ENCODE results near the gene SNX13. TPM values are rescaled to one million over a fixed set of nuclear protein-coding genes. Genes with fewer than 3 reads are reported as not detected.
"Not testable (repeated sequence)": the region's sequence is repeated elsewhere in the genome, so short reads cannot be mapped to it uniquely, and the experiment has no call there.

Gene SNX13
- total RNA-seq, 2 experiments from 2014 or later, result 24.7 to 26.3 TPM

DNA sequence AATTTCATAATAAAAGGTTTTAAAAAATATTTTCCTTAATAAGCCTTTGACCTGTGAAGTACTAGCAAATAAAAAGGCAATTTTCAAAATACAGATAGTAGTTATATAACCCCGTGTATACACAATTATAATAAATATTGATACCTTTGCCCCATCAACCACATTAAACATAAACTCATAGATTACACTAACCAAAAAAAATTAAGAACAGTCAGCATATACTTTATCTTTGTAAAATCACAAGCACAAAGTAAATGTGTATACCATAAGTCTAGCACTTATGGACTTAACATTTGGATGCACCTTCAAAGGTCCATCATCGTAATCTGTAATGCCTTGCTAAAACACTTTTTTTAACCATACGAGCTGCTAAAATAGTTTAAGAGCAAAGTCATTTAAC, 123.4 kb downstream of the SNX13 start:
- Mint-ChIP-seq H3K9me3 (peaks cover 6% of the 10 kb centered on the region), H3K27ac (no peak overlapping the region), H3K27me3 (no peaks in the 10 kb centered on the region), H3K4me3 (no peak overlapping the region), H3K36me3 (peaks cover 34% of the 10 kb centered on the region), H3K4me1 (no peaks in the 10 kb centered on the region)
- no peak for DNase-seq

DNA sequence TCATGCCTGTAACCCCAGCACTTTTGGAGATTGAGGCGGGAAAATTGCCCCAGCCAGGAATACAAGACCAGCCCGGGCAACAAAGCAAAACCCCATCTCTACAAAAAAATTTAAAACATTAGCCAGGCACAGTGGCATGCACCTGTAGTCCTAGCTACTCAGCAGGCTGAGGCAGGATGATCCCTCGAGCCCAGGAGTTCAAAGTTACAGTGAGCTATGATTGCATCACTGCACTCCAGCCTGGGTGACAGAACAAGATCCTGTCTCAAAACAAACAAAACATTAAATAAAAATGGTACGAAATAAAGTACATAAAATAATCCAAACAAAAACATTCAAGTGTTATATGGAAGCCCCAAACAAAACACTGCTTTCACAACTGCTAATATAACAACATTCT, 125.0 kb downstream of the SNX13 start:
- peaks cover 46% of the 10 kb centered on the region for H3K36me3 Mint-ChIP-seq

DNA sequence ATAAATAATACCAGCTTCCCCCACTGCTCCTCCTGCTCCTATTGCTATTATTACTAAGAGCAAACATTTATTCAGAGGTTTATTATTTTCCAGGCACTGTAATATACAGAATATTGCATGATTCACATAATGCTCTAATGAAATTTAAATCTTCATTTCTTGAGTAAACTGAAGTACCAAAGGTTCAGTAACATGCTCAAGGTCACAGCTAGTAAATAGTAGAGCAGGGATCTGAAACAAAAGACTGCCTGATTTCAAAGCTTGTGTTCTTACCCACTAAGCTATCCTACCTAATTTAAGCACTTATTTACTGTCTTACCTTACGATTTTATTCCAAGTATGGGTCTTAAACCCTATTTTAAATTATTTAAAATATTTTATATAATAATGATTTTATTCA, 126.2 kb downstream of the SNX13 start:
- no peak overlapping the region for H3K27ac Mint-ChIP-seq
- no peak overlapping the region for H3K4me3 Mint-ChIP-seq
- H3K9me3 Mint-ChIP-seq, result peaks cover 16% of the 10 kb centered on the region
- H3K27me3 Mint-ChIP-seq, result no peaks in the 10 kb centered on the region
- H3K36me3 Mint-ChIP-seq, result peaks cover 58% of the 10 kb centered on the region
- DNase-seq, result no peak
- peaks cover 4% of the 10 kb centered on the region for H3K4me1 Mint-ChIP-seq

More for the DNA sequence above, 125.0 kb downstream of the SNX13 start:
- Mint-ChIP-seq H3K27me3 (no peaks in the 10 kb centered on the region), H3K4me1 (peaks cover 1% of the 10 kb centered on the region), H3K4me3 (no peak overlapping the region), H3K27ac (no peak overlapping the region), H3K9me3 (peaks cover 16% of the 10 kb centered on the region)
- no peak for DNase-seq

DNA sequence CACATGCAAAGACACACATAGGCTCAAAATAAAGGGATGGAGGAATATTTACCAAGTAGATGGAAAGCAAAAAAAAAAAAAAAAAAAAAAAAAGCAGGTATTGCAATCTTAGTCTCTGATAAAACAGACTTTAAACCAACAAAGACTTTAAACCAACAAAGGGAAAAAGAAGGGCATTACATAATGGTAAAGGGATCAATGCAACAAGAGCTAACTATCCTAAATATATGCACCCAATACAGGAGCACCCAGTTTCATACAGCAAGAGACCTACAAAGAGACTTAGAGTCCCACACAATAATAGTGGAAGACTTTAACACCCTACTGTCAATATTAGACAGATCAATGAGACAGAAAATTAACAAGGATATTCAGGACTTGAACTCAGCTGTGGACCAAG, 131.1 kb downstream of the SNX13 start:
- not testable (repeated sequence) for H3K27ac Mint-ChIP-seq, H3K27me3 Mint-ChIP-seq, H3K4me3 Mint-ChIP-seq, H3K4me1 Mint-ChIP-seq, DNase-seq
- peaks cover 46% of the 10 kb centered on the region for H3K36me3 Mint-ChIP-seq
- H3K9me3 Mint-ChIP-seq, result peaks cover 16% of the 10 kb centered on the region

DNA sequence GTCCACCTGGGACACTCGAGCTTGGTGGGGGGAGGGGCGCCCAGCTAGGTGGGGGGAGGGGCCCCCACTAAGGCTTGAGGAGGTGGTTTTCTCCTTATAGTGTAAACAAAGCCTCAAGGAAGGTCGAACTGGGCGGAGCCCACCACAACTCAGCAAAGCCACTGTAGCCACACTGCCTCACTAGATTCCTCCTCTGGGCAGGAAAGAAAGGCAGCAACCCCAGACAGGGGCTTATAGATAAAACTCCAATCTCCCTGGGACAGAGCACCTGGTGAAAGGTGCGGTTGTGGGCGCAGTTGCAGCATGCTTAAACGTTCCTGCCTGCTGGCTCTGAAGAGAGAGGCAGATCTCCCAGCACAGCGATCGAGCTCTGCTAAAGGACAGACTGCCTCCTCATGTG, 133.1 kb downstream of the SNX13 start:
- no peak for DNase-seq
- no peaks in the 10 kb centered on the region for H3K27me3 Mint-ChIP-seq
- H3K4me3 Mint-ChIP-seq, result no peak overlapping the region
- no peak overlapping the region for H3K27ac Mint-ChIP-seq
- peaks cover 13% of the 10 kb centered on the region for H3K9me3 Mint-ChIP-seq
- H3K4me1 Mint-ChIP-seq, result peaks cover 8% of the 10 kb centered on the region
- H3K36me3 Mint-ChIP-seq, result peaks cover 38% of the 10 kb centered on the region

DNA sequence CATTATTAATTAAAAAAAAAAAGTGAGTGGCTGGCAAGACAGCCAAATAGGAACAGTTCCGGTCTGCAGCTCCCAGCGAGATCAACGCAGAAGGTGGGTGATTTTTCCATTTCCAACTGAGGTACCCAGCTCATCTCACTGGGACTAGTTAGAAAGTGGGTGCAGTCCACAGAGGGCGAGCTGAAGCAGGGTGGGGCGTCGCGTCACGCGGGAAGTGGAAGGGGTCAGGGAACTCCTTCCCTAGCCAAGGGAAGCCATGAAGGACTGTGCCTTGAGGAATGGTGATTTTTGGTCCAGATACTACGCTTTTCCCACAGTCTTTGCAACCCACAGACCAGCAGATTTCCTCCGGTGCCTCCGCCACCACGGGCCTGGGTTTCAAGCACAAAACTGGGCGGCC, 133.7 kb downstream of the SNX13 start:
- Mint-ChIP-seq H3K9me3 (peaks cover 8% of the 10 kb centered on the region), H3K4me1 (peaks cover 8% of the 10 kb centered on the region), H3K4me3 (no peak overlapping the region), H3K27me3 (no peaks in the 10 kb centered on the region), H3K36me3 (peaks cover 32% of the 10 kb centered on the region), H3K27ac (no peak overlapping the region)
- no peak for DNase-seq

DNA sequence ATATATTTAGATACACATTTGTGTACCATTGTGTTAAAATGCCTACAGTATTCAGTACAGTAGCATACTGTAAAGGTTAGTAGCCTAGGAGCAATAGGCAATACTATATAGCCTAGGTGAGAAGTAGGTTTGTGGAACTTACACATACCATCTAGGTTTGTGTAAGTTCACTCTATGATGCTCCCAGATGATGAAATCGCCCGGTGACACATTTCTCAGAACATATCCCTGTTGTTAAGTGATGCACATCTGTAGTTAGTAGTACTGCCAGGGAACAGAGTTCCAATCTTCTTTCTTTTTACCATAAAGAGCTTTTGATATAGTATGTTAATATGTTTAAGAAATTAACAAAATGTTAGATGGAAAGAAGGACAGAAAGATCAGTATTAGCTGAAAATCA, 138.2 kb downstream of the SNX13 start:
- H3K27me3 Mint-ChIP-seq, result no peaks in the 10 kb centered on the region
- no peak overlapping the region for H3K4me3 Mint-ChIP-seq
- DNase-seq, result no peak
- H3K9me3 Mint-ChIP-seq, result no peaks in the 10 kb centered on the region
- H3K4me1 Mint-ChIP-seq, result no peaks in the 10 kb centered on the region
- no peak overlapping the region for H3K27ac Mint-ChIP-seq
- H3K36me3 Mint-ChIP-seq, result peaks cover 18% of the 10 kb centered on the region

DNA sequence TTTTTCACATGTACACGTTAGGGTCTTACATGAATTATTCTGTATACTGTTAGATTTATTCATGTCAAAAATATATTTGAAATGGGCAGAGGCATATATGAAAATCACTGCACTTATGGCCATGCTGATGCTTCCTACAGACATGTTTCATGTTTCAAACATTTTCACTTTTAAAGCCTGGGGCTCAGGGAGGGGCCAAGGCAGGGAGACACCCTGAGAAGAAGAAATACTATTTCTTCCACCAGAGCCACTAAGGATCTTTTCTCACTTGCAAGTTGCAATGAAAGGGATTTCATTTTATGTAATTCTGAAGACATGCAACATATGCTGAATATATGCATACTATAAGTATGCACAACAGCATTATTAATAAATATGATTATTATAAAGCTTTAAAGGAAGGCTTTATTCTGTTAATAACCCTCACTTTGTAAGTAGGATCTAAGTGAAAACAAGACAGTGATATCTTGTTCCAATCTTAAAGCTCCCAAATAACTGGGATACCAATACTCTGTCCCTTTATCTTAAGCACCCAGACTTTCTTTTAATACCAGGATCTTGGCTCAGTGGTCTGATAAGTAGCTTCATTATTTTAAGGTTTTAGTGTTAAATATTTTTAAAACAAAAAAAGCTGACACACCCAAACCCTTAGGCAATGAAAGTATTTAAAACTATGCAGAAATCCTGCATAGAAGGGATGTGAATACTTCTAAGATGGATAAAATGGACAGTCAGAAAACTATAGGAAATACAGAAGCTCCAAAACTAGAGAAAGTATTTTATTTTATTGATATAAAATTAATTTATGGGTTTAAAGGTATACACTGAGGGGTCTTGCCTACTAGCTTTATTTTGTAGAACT, 148.0 kb downstream of the SNX13 start:
- Mint-ChIP-seq H3K27me3 (no peaks in the 10 kb centered on the region), H3K4me3 (no peak overlapping the region), H3K4me1 (no peaks in the 10 kb centered on the region), H3K27ac (no peak overlapping the region), H3K36me3 (peaks cover 6% of the 10 kb centered on the region), H3K9me3 (no peaks in the 10 kb centered on the region)
- DNase-seq, result no peak

DNA sequence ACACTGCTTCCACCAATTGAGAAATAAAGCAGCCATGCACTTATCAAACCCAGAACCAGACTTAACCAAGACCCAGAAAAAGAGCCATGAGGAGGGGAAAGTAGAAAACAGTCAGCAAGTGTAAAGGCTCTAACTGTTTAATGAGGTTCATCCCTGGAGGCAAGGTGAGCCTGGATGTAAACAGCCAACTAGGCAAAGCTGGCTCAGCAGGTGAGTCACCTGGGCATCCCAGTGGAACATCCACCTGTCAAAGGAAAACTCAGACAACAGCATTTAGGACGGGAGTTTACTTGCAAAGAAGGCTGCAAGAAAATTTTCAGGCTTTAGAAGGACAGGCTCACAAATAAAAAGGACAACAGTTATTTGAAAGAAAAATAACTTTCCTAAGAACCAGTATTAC, 153.0 kb downstream of the SNX13 start:
- no peaks in the 10 kb centered on the region for H3K27me3 Mint-ChIP-seq
- H3K36me3 Mint-ChIP-seq, result peaks cover 5% of the 10 kb centered on the region
- no peak overlapping the region for H3K27ac Mint-ChIP-seq
- H3K9me3 Mint-ChIP-seq, result no peaks in the 10 kb centered on the region
- DNase-seq, result no peak
- H3K4me3 Mint-ChIP-seq, result no peak overlapping the region
- H3K4me1 Mint-ChIP-seq, result no peaks in the 10 kb centered on the region

DNA sequence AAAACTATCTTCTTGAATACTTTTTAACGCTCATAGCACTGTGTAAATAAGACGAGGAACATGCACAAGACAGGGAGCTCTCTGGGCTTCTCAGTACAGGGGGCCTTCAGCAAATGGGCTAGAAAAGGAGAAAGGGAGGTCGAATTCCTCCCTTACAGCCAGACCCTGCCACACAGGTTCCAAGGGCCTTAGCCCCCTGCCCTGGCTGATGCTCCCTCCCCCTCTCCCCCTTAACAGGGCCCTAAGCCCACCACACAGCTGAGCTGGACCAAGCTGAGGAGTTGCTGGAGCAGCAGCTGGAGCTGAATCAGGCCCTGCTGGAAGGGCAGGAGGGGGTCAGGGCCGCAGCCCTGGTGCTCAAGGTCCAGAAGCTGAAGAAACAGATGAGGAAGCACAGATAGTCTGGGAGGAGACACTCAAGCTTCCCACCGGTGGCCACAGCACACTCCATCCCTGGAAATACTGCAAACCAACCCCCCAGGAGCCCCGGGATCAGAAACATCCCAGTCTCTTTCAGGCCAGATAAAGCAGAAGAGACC, 153.9 kb downstream of the SNX13 start:
- Mint-ChIP-seq H3K27ac (no peak overlapping the region), H3K9me3 (no peaks in the 10 kb centered on the region), H3K36me3 (peaks cover 5% of the 10 kb centered on the region), H3K4me3 (no peak overlapping the region), H3K27me3 (no peaks in the 10 kb centered on the region), H3K4me1 (peaks cover 2% of the 10 kb centered on the region)
- no peak for DNase-seq

DNA sequence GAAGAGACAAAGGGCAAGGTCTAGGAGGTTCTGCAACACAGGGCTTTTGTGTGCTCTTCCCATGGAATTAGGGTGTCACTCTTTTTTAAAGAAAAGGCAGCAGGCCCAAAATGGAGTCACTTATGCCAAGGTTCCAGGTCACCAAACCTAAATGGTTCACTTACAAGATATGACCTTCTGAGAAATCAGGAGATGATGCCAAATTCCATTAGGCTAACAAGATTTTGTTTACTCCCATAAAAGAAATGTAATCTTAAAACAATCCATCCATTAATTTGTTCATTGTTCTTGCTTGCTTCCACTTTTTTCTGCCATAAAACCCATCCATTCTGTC, 158.1 kb downstream of the SNX13 start:
- no peak for DNase-seq
- Mint-ChIP-seq H3K4me3 (no peak overlapping the region), H3K27me3 (no peaks in the 10 kb centered on the region), H3K27ac (no peak overlapping the region), H3K9me3 (no peaks in the 10 kb centered on the region), H3K4me1 (peaks cover 2% of the 10 kb centered on the region), H3K36me3 (peaks cover 2% of the 10 kb centered on the region)

DNA sequence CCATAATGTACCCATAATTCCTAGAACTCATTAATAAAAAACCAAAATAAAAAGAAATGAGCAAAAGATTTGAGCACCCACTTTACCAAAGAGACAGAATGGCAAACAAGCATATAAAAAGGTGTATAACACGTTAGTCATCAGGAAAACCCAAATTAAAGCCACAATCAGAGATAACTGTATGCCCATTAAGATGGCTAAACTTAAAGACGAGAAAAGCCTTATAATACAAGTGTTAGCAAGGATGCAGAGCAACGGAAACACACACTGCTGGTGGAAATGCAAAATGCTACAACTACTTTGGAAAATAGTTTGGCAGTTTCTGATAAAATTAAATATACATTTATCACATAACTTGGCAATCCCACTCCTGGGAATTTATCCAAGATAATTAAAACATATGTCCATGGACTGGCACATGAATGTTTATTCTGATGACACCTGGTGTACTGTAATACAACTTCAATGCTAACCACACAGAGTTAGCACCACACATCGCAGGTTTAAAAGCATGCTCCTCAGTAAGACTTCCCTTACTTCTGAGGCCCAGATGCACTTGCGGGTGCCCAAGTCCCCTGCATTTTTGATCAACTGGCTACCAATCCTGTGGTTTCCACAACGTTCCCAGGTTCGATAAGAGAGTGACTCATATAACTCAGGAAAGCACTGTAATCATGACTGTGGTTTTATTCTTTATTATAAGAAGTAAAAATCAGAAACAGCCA, 158.6 kb downstream of the SNX13 start:
- DNase-seq, result no peak
- peaks cover 2% of the 10 kb centered on the region for H3K4me1 Mint-ChIP-seq
- no peak overlapping the region for H3K4me3 Mint-ChIP-seq
- H3K9me3 Mint-ChIP-seq, result no peaks in the 10 kb centered on the region
- no peaks in the 10 kb centered on the region for H3K27me3 Mint-ChIP-seq
- no peak overlapping the region for H3K27ac Mint-ChIP-seq
- peaks cover 2% of the 10 kb centered on the region for H3K36me3 Mint-ChIP-seq

DNA sequence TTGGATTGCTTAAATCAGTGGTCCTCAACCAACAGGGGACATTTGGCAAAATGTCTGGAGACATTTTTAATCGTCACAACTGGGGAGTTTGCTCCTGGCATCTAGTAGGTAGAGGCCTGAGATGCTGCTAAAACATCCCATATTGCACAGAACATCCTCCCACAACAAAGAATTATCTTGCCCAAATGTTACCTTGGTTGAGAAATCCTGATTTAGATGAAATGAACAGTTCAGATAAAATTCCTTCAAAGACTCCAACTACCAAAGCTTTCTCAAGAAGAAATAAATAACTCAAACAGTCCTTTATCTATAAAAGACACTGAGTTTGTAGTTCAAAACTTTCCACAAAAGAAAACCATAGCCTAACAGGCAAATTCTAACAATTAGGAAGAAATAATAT, 160.9 kb downstream of the SNX13 start:
- Mint-ChIP-seq H3K9me3 (no peaks in the 10 kb centered on the region), H3K36me3 (no peaks in the 10 kb centered on the region), H3K27ac (no peak overlapping the region), H3K4me3 (no peak overlapping the region), H3K27me3 (no peaks in the 10 kb centered on the region), H3K4me1 (peaks cover 2% of the 10 kb centered on the region)
- no peak for DNase-seq

DNA sequence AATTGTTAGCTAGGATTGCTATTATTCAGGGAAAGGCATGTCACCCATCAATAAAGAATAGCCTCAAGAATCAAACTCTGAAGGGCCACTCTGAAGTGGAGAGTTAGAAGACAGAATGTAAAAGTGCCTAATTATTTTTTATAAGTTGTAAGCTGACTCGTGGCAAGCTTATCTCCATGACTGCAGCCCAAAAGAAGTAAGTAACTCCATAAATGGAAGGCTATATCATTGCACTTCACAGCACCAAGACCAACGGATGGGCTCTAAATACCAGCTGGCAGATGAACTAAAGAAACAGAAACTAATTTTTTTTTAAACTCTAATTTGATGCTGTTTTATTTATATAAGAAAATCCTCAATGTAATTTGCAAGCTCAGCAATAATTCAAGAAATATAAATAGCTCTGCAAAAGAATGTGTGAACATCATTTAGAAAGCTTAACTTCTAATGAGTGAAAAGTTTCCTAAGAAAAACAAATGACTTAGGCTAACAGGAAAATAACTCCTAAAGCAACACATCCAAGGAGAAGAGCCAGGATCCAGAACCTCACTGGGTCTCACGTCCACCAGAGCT, 165.5 kb downstream of the SNX13 start:
- peaks cover 2% of the 10 kb centered on the region for H3K36me3 Mint-ChIP-seq
- H3K4me3 Mint-ChIP-seq, result no peak overlapping the region
- H3K27me3 Mint-ChIP-seq, result no peaks in the 10 kb centered on the region
- peaks cover 9% of the 10 kb centered on the region for H3K4me1 Mint-ChIP-seq
- H3K27ac Mint-ChIP-seq, result no peak overlapping the region
- no peak for DNase-seq
- no peaks in the 10 kb centered on the region for H3K9me3 Mint-ChIP-seq

DNA sequence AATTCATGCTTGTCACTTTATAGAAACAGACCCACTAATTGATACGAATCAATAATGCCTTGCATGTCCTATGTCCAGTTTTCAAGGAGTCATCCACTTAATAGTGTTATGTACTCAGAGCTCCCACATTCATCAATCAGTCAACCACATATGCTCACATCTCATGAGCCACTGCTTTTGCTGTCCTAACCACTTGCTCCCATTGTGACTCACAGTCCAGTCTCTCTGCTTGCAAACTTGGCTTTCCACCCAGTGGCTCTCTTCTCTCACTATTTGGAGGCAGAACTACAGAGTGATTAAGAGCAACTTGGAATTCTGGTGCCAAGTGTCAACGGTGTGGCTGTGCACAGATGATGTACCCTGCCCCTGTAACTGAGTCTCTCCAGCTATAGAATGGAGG, 166.0 kb downstream of the SNX13 start:
- DNase-seq, result no peak
- peaks cover 10% of the 10 kb centered on the region for H3K4me1 Mint-ChIP-seq
- peaks cover 3% of the 10 kb centered on the region for H3K36me3 Mint-ChIP-seq
- H3K27me3 Mint-ChIP-seq, result no peaks in the 10 kb centered on the region
- no peak overlapping the region for H3K27ac Mint-ChIP-seq
- H3K9me3 Mint-ChIP-seq, result no peaks in the 10 kb centered on the region
- no peak overlapping the region for H3K4me3 Mint-ChIP-seq

Data from activated naive CD8-positive, alpha-beta T cell treated with anti-CD3 and anti-CD28 coated beads for 36 hours (primary cell).